GM19438 (cell line): ENCODE data around the gene ASTL.

ENCODE experiments used
- ATAC-seq: cut with Tn5 transposase; IDR thresholded peaks from one replicate; pipeline ENCODE4 v1.9.1; 2021; ENCODE audit warnings: low read depth; ENCODE audit not compliant: unreplicated experiment

Gene ASTL

DNA sequence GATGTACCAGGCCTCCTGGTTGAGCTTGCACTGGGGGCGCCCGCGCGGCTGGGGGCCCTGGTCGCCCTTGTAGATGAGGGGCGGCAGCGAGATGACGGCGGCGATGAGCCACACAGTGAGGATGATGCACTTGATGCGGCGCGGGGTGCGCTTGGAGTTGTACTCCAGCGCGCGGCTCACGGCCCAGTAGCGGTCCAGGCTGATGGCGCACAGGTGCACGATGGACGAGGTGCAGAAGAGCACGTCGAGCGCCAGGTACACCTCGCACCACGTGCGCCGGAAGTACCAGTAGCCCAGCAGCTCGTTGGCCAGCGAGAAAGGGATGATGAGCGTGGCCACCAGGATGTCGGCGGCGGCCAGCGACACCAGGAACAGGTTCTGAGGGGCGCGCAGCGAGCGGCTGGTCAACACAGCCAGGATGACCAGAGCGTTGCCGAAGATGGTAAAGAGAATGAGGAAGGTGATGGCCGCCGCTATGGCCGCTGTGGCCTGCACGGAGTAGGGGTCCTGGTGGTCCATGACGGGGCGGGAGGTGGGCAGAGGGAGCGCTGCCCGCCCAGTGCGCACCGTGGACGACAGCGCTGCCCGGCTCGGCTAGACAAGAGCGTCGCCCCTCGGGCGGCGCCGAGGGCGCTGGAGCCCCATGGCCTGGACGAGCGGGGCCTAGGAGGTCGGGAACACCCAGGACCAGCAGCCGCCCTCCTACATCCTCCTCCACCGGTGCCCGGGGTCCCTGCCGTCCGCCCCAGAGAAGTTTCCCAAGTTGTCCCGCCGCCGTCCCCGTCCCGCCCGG is 22.5 kb downstream of the ASTL start:
- ATAC-seq: no peak

- no peak for ATAC-seq
These were observed 23.3 kb downstream of the ASTL start for GRCh38 chr2:96114903-96115581.

DNA sequence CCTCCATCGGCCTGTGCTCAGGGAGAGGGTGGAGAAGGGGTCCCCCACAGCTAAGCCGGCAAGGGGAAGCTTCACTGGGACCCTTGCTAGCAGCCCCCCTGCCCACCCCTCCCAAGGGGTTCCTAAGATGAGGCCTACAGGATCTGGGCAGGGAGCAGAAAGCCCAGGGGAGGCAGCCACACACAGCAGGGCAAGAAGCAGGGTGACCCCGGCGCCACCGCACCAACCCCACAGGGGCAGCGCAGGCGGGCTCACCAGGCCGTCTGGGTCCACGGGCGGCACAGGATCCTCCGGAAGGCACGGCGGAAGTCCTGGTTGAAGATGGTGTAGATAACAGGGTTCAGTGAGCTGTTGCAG is 23.8 kb downstream of the ASTL start:
- no peak for ATAC-seq

DNA sequence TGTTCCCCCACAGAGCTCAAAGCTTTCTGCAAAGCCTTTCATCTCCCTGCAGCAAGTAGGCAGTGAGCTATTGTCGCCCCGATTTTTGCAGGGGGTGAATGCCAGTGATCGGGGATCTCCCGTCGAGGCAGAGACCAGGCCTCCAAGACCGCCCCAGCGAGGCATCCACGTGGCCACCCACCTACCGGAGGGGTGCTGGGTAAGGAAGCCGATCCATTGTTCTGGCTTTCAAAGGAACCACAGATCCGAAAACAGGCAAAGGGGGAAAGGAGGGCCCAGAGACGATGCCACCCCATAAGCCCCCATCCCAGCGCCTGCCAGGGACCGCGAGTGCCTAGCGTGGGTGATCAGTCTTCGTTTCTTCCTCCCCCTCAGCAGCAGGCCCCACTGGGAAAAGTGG is 24.4 kb downstream of the ASTL start:
- no peak for ATAC-seq

GRCh38 chr2:96113367-96113677 is 25.0 kb downstream of the ASTL start:
- ATAC-seq: no peak

GRCh38 chr2:96112501-96113366 is 25.6 kb downstream of the ASTL start:
- no peak for ATAC-seq

- ATAC-seq: no peak
These were observed 26.3 kb downstream of the ASTL start for GRCh38 chr2:96111823-96112500.

DNA sequence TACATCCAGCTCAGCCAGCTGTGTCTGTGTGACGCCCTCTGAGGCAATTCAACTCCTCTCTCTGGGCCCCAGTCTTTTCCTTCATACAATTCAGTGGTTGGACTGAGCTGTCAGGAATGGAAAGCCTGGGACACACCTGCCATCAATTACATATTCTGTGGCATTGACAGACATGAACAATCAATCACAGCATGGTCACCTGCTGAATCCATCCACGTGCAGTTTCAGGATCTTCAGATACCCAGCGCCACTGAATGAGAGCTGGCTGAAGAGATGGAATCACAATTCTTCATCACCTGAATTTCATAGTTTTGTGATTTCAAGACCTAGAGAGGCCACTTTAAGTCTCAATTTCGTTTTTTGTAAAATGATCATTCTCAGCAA is 27.1 kb downstream of the ASTL start:
- no peak for ATAC-seq

DNA sequence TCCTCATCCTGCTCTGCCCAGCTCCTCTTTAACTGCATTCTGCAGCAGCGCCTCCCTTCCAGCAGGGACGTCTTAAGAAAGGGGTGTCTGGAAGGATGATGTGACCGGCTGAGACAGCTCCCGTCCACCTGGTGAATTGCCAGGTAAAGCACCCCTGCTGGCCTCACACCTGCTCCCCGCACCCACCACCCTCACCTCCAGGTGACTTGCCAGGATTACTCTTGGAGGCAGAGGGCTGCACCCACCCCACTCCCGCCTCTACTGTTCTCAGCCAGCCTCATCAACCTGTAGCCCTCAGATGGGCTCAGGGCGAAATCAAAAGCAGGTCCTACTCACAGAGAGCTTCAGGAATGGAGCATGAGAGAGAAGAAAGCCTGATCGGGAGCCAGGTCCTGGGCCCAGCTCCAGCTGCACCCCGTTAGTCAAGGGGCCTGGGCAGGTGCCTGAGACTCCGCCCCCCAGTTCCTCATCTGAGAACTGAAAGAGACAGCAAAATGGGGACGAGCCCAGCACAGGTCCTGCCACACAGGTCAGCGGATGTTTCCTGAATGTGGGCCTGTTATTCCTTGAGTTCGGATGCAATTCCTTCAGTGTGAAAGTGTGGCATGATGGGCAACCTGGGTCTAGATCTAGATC is 27.6 kb downstream of the ASTL start:
- no peak for ATAC-seq

DNA sequence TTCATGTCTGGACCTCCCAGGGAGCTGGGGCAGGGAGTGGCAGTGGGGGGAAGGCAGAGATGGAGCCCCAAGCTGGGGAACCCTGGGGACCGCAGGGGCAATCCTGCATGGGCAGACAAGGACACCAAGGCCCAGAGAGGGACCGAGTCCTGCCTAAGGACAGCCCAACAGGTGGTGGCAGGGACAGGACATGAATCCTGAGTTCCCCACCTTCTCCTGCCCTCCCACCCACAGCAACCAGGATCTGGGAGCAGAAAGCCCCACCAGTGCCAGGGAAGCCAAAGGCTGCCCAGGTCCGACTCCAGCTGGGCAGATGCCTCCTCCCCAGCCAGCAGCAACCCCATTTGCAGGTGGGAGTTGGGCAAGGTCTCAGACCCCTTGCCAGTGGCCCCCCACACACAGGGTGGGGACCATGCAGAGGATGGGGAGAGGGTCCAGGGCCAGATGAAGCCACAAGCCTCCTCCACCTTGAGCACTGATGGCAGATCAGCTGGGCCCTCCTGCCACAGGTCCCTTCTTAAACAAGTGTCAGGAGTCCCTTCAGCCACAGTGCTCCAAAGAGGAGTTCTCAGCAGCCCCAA is 28.3 kb downstream of the ASTL start:
- ATAC-seq: no peak

DNA sequence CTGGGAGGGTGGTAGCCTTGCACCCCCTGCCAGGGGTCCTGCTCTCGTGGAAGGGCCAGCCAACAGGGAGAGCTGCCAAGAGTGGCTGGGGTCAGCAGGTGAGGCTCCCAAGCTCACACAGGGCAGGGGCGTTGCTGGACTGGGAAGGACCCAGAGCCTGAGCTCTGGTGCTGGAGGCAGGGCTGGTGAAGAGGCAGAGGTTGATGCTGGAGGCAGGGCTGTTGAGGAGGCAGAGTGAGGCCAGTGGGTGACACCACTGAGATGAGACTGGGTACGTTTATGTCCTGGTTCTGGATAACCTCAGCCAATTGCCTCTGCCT is 29.0 kb downstream of the ASTL start:
- ATAC-seq: no peak

- no peak for ATAC-seq
These were observed 29.6 kb downstream of the ASTL start for GRCh38 chr2:96108541-96109360.

GRCh38 chr2:96108151-96108540 is 30.2 kb downstream of the ASTL start:
- no peak for ATAC-seq

- no peak for ATAC-seq
These were observed 30.6 kb downstream of the ASTL start for GRCh38 chr2:96107708-96108065.

- no peak for ATAC-seq
These were observed 31.2 kb downstream of the ASTL start for GRCh38 chr2:96106991-96107707.

- ATAC-seq: no peak
These were observed 32.1 kb downstream of the ASTL start for GRCh38 chr2:96105994-96106715.

GRCh38 chr2:96105152-96105915 is 33.0 kb downstream of the ASTL start:
- no peak for ATAC-seq

DNA sequence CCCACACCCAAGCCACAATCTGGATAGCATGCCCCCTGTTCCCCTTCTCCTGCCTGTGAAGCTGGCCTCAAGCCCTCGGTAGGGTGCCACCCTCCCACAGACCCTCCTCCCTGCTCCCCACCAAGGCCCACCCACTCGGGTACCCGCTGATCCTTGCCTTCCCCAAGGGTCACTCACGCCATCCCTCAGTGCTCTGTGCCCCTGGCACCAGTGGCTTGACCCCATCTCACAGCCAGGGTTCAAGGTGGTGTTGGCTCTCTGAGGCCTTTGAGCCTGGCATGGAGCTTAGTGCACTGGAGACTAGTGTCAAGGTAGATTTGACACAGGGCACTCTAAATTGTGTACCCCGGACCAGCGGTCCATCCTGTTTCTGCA is 33.8 kb downstream of the ASTL start:
- no peak for ATAC-seq
